ENCODE results near the gene SHANK3. TPM values are rescaled to one million over a fixed set of nuclear protein-coding genes. Genes with fewer than 3 reads are reported as not detected.

The SHANK3 gene
- total and polyA plus RNA-seq, 2 of the 4 experiments (the other 2 are of a cell fraction) = 0.18 to 1.5 TPM

- H2AFZ ChIP-seq (replicated peaks; ENCODE audit: low read length, poor library complexity) = no peak overlapping the region
- H3K9me1 ChIP-seq (ENCODE audit: insufficient read depth, low read length) = peaks cover 9% of the 10 kb centered on the region
- no peaks in the 10 kb centered on the region for H3K36me3 ChIP-seq (ENCODE audit: control insufficient read depth, insufficient read depth, low read length)
- no peak overlapping the region for H2BK120ac ChIP-seq (ENCODE audit: low read depth, low read length)
- no peak overlapping the region for H3K27ac ChIP-seq (ENCODE audit: insufficient read depth, low read length)
- dilution Hi-C loops (cut with HindIII; ENCODE audit: low sequenced_read_pairs, unreplicated experiment) = no loop called here
- in situ Hi-C loops (cut with MboI; ENCODE audit: low sequenced_read_pairs) = no loop called here
- H2BK15ac ChIP-seq (ENCODE audit: low read depth, low read length) = no peak overlapping the region
- peaks cover 8% of the 10 kb centered on the region for H3K27me3 ChIP-seq (ENCODE audit: control insufficient read depth, insufficient read depth, low read length)
- no peak overlapping the region for H2AK9ac ChIP-seq (replicated peaks; ENCODE audit: low read depth, low read length, poor library complexity)
- H3K56ac ChIP-seq (ENCODE audit: extremely low read depth, insufficient read depth, low read length) = no peak overlapping the region
- peaks cover 9% of the 10 kb centered on the region; the same call in 1 of the 2 replicates for H3K4me1 ChIP-seq (ENCODE audit: control insufficient read depth, insufficient read depth, low read length)
- H3K23ac ChIP-seq (ENCODE audit: low read depth, low read length) = no peak overlapping the region
- H3K79me1 ChIP-seq (ENCODE audit: low read depth in 1 of 2, low read length in 2 of 2) = peaks cover 6 to 24% of the 10 kb centered on the region in 2 experiments; a peak in 2 of 4 replicates
- no peak overlapping the region for H4K91ac ChIP-seq (ENCODE audit: insufficient read depth, low read depth, low read length)
- H3K9ac ChIP-seq (ENCODE audit: low read depth, low read length) = no peak overlapping the region
- no TSS peak for BruUV-seq (replicated peaks)
- TF ChIP-seq POLR2A (IDR thresholded peaks at IDR 0.05; ENCODE audit: low read depth, low read length) = no peak
- no peak for TF ChIP-seq ELK1 (IDR thresholded peaks at IDR 0.05; ENCODE audit: borderline replicate concordance, low read depth, low read length)
- TF ChIP-seq FOS (IDR thresholded peaks at IDR 0.05; ENCODE audit: low read depth, low read length) = no peak
- TF ChIP-seq RCOR1 (IDR thresholded peaks at IDR 0.05; ENCODE audit: insufficient replicate concordance, low read length) = no peak
- TF ChIP-seq MAFK (IDR thresholded peaks at IDR 0.05; ENCODE audit: low read depth, low read length) = no peak
- no peak for TF ChIP-seq BHLHE40 (IDR thresholded peaks at IDR 0.05; ENCODE audit: low read depth, low read length)
- TF ChIP-seq NFE2L2 (IDR thresholded peaks at IDR 0.05; ENCODE audit: low read depth, low read length) = no peak
- H3K4ac ChIP-seq (ENCODE audit: low read depth, low read length) = no peak overlapping the region
- no peak overlapping the region for H2AK5ac ChIP-seq (ENCODE audit: low read depth, low read length)
- no peak overlapping the region for H3K14ac ChIP-seq (replicated peaks; ENCODE audit: low read depth, low read length)
- no peaks in the 10 kb centered on the region for H3K9me3 ChIP-seq (ENCODE audit: control insufficient read depth, insufficient read depth, low read length)
- no peak overlapping the region for H3K18ac ChIP-seq (ENCODE audit: low read depth, low read length)
- no peak overlapping the region for H4K8ac ChIP-seq (ENCODE audit: low read depth in 2 of 2, low read length in 2 of 2)
- WGBS, 2 experiments (ENCODE audit: extremely low coverage in 2 of 2, insufficient read length in 1 of 2) = 78% methylated on average over 2 of the region's 5 CpGs; no CpG with 5 or more reads in 1 of the 2 experiments
- intact Hi-C loops (cut with micrococcal nuclease) = no loop called here
- DNase-seq (no peak), ATAC-seq (ENCODE audit: low read depth) (no peak)
- no peak overlapping the region for H3K4me2 ChIP-seq (ENCODE audit: low read depth, low read length)
- POLR2A ChIA-PET (ENCODE audit: unreplicated experiment) = no interaction called here
- no peak overlapping the region for H2BK20ac ChIP-seq (ENCODE audit: low read depth, low read length)
- H3K4me3 ChIP-seq (ENCODE audit: insufficient read depth, low read depth, low read length) = no peak overlapping the region
- CTCF ChIA-PET = no interaction called here
- 0 out of 2 replicates have a peak, but pooled peaks cover 4% of the 10 kb centered on the region for H4K20me1 ChIP-seq (ENCODE audit: insufficient read depth, low read length)
- no peak overlapping the region for H2BK5ac ChIP-seq (ENCODE audit: low read depth, low read length, poor library complexity, severe bottlenecking)
- H4K5ac ChIP-seq (ENCODE audit: low read depth, low read length) = no peak overlapping the region
These were observed 42.2 kb upstream of the SHANK3 start for GRCh38 chr22:50630376-50630775.

Data from IMR-90 (cell line).